GM10266 (cell line): Measurements from ENCODE around the gene LGALS3BP.

Source experiments
- DNase-seq: peaks from one replicate; pipeline ENCODE4 v3.0.0; 2012; ENCODE audit errors: extremely low spot score
- TF ChIP-seq, protein P1 (sequence below): IDR thresholded peaks from 2 replicates; pipeline ENCODE4 v1.5.1; 2012; ENCODE audit warnings: mild to moderate bottlenecking, low read depth; ENCODE audit not compliant: control insufficient read depth, insufficient read depth; ENCODE audit errors: missing control alignments

The LGALS3BP gene

DNA sequence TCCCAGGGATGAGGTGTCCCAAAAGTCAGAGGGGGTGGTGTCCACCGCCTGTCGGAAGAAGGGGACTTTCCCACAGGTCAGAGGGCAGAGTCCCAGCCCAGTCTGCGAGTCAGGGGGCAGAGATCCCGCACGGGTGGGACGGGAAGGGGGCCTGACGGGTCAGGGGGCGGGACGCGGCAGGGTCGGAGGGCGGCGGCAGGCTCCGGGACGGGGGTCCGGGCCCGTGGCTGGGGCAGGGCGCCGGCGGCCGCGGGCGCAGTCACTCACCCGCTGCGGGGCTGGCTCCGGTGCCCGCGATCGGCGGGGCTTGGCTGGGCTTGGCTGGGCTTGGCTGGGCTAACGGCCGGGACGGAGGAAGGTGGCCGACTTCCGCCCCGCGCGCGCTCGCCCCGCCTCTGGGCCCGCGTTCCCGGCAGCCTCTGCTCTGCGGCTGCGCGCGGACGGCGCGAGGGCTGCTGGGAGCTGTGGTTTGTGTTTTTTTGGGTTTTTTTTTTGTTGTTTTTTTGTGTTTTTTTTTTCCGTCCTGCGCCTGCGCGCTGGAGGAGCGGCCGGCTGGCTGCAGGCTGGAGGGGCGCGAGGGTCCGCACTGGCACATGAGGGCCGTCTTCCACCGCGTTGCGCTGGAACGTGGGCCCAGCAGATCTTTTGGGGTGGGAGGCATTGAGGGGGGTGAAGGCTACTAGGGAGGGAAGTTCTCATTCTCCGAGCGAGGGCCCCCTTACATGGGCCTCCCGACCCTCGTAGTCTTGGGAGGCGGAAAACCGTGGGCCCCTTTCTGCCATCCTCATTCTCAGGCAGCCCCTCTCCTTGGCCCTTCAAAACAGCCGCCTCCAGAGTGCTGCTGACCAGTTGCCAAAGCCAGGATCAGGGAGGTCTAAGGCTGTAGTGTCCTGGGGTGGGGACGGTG is 29.9 kb upstream of the LGALS3BP start, which contains the start of gene CANT1:
Gene CANT1, minus strand, starts transcription at position 368 of the 907 bp plus-strand sequence. CDS start 12,142 bp downstream, outside the sequence.
- DNase-seq: peak; percentile 99
- TF ChIP-seq, protein P1, sequence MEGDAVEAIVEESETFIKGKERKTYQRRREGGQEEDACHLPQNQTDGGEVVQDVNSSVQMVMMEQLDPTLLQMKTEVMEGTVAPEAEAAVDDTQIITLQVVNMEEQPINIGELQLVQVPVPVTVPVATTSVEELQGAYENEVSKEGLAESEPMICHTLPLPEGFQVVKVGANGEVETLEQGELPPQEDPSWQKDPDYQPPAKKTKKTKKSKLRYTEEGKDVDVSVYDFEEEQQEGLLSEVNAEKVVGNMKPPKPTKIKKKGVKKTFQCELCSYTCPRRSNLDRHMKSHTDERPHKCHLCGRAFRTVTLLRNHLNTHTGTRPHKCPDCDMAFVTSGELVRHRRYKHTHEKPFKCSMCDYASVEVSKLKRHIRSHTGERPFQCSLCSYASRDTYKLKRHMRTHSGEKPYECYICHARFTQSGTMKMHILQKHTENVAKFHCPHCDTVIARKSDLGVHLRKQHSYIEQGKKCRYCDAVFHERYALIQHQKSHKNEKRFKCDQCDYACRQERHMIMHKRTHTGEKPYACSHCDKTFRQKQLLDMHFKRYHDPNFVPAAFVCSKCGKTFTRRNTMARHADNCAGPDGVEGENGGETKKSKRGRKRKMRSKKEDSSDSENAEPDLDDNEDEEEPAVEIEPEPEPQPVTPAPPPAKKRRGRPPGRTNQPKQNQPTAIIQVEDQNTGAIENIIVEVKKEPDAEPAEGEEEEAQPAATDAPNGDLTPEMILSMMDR: no peak

DNA sequence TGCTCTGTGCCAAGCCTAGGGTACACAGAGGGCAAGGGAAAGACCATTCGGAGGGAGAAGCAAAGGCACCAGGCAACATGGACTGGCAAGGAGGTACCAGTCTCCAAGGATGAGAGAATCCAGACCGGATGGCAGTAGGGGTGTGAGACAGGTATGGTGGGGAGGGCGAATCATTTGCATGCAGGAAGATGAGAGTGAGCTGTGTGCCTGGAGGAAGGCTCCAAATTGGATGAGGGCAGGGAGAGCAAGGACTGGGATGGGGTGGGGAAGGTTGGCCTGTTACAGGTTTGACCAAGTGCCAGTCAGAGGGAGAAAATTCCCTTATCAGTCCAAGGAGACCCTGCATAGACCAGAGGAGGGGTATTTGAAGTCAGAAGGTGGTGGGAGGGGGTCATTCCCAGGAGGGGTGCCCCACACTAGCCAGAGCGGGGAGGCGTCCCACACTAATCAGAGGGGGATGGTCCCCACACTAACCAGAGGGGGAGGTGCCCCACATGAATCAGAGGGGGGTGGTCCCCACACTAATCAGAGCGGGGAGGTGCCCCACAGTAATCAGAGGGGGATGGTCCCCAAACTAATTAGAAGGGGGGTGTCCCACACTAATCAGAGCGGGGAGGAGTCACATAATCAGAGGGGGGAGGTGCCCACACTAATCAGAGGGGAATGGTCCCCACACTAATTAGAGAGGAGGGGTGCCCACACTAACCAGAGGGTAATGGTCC is 29.1 kb upstream of the LGALS3BP start:
- no peak for DNase-seq
- TF ChIP-seq, protein P1: no peak

DNA sequence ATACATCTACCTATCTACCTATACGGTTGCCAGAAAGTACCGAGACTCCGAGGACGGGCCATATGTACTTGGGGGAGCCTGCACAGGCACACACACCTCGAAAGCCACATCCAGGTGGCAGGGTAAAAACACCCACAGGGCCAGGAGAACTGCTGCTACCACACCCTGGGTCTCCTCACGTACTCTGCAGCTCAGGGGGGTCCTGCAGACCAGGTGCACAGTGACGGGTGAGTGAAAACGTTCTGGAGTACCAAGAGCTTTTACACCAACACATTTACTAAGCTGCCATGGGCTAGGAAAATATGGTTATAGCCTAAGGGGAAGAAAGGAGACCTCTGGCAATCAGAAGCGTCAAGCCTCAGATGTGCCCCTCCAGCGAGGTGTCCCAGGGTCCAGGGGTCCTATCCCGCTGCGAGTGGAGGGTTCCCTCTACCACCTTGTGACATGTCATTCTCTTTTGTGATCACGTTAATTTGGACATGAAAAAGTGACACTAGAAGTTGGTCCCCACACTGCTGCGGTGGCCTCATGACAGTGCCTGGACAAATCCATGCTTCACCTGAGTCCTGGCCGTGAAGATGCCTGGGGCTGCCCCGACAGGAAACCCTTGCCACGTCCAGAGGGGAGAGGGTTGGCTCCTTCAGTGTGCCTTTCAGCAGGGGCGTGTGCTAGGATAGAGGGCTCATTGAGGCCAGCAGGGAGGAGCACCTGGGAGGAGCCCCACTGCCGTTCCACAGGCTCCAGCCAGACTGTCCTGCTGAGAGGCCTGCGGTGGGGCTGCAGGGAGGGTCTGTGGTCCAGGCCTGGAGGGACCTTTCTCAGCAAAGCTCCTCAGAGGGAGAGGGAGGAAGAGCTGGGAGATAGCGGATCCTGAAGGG is 28.0 kb upstream of the LGALS3BP start:
- TF ChIP-seq, protein P1: no peak
- DNase-seq: no peak

DNA sequence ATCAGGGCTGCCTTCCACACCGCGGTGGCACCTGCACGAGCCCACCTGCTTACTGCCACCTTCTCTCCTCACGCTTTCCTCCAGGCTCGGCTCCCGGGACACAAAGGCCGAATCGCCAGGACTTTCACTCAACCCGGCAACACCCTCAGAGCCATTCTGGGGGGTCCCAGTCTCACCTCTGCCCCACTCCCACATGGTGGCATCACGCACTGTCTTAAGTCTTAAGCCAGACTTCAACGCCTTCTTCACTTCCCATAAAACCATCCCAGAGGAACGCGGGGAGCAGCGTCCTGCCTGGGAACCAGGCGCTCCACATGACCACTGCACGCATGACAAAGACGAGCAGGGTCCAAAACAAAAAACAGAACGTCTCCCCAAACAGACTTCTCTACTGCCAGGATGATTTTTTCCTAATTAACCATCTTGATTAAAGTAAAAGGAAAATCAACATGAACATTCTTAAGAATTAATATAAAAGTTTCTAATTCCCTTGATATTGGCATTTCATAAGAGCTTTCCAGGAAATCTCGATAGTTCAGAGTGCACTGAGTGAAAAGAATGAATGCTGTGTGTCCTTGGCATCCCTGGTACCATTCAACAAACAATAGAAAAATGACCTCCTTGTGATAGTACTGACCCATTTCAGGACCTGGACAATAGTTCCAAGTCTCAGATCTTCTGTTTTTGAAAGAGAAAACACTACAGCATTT is 27.2 kb upstream of the LGALS3BP start:
- TF ChIP-seq, protein P1: no peak
- no peak for DNase-seq

DNA sequence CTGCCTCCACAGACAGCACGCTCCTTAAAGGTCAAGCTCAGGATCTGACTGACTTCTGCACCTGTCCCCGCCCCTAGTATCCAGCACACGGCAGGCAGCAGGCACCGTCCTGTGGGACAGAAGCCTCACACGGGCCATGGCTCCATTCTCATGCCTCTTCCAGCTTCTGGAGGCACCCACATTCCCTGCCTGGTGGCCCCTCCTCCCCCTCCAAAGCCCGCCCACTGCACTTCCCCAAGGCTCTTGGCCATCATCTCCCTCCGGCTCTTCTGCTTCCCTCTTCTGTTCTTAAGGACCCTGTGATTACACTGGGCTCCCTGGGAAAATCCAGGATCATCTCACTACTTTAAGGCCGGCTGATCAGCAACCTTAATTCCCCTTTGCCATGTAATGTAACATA is 26.3 kb upstream of the LGALS3BP start:
- TF ChIP-seq, protein P1: no peak
- no peak for DNase-seq

DNA sequence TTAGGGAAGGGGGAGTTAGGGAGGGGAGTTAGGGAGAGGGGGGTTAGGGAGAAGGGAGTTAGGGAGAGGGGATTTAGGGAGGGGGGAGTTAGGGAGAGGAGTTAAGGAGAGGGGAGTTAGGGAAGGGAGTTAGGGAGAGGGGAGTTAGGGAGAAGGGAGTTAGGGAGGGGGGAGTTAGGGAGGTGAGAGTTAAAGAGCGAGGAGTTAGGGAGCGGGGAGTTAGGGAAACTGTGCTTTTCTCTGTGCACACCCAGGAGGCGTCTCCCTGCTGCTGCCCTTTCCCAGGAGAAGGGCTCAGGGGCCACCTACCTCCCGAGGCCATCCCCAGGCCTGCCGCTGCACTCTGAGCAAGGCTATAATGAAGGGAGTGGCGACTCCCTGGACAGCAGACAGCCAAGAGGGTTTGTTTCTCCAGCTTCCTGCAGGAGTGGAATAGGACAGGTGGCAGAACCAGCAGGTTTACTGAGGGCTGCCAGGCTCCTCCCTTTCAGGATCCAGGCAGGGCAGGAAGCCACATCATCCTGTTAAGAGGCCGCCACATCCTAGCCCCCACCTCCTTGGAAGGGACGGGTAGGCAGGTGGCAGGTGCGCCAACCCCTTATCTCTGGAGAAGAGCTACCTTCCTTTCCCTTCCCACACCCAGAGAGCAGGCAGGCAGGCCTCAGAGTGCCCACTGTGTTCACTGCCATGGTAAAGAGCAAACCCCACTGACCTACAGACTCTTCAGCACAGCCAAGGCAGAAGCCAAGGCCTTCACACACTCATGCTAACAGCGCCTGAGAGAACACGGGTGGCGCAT is 25.5 kb upstream of the LGALS3BP start:
- TF ChIP-seq, protein P1: no peak
- DNase-seq: no peak
